ENCODE results near the gene COX6B2.

Gene COX6B2

DNA sequence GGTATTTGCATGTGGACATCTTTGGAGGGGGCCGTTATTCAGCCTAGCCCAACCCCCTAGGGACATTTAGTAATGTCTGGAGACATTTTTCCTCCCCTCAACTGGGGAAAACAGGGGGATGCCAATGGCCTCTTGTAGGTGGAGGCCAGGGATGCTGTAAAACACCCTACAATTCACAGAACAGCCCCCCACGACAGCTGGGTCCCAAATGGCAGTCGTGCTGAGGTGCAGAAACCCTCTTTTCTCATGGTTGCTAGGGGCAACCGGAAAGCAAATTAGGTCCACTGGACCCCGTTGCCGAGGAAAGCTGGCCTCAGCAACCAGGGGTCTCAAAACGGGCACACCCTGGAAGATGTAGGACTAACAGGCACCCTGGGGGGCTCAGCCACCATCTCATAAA is 44.0 kb downstream of the COX6B2 start:
- H3K27ac ChIP-seq (ENCODE audit: extremely low read depth, low read depth, low read length) = no peak overlapping the region
- H3K36me3 ChIP-seq (ENCODE audit: control insufficient read depth in 2 of 2, insufficient read depth in 1 of 2, low read length in 2 of 2) = peaks cover 17 to 46% of the 10 kb centered on the region in 2 experiments
- ChIA-PET POLR2A (interaction anchor here (0.5 kb wide), 1 partner anchor 17 kb away, joined by 3 read pairs; no protein-coding TSS in a partner anchor), CTCF (interaction anchor here (0.9 kb wide), 1 partner anchor 9 kb away, joined by 4 read pairs; no protein-coding TSS in a partner anchor)
- no peaks in the 10 kb centered on the region for H3K4me1 ChIP-seq (ENCODE audit: control insufficient read depth, insufficient read depth, low read length)
- H3K4me3 ChIP-seq (ENCODE audit: low read depth, low read length) = no peak overlapping the region
- no peaks in the 10 kb centered on the region for H3K9me3 ChIP-seq (ENCODE audit: control insufficient read depth, insufficient read depth, low read depth, low read length)
- TF ChIP-seq YY1 (tag by site-specific recombination; IDR thresholded peaks at IDR 0.05) = no peak
- TF ChIP-seq, protein P1, sequence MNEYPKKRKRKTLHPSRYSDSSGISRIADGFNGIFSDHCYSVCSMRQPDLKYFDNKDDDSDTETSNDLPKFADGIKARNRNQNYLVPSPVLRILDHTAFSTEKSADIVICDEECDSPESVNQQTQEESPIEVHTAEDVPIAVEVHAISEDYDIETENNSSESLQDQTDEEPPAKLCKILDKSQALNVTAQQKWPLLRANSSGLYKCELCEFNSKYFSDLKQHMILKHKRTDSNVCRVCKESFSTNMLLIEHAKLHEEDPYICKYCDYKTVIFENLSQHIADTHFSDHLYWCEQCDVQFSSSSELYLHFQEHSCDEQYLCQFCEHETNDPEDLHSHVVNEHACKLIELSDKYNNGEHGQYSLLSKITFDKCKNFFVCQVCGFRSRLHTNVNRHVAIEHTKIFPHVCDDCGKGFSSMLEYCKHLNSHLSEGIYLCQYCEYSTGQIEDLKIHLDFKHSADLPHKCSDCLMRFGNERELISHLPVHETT (tag by site-specific recombination; IDR thresholded peaks at IDR 0.05) = no peak
- no peak for TF ChIP-seq ZNF292 (tag by site-specific recombination; IDR thresholded peaks at IDR 0.05; ENCODE audit: borderline replicate concordance, low read depth)
- TF ChIP-seq, protein P2, sequence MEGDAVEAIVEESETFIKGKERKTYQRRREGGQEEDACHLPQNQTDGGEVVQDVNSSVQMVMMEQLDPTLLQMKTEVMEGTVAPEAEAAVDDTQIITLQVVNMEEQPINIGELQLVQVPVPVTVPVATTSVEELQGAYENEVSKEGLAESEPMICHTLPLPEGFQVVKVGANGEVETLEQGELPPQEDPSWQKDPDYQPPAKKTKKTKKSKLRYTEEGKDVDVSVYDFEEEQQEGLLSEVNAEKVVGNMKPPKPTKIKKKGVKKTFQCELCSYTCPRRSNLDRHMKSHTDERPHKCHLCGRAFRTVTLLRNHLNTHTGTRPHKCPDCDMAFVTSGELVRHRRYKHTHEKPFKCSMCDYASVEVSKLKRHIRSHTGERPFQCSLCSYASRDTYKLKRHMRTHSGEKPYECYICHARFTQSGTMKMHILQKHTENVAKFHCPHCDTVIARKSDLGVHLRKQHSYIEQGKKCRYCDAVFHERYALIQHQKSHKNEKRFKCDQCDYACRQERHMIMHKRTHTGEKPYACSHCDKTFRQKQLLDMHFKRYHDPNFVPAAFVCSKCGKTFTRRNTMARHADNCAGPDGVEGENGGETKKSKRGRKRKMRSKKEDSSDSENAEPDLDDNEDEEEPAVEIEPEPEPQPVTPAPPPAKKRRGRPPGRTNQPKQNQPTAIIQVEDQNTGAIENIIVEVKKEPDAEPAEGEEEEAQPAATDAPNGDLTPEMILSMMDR (tag by site-specific recombination; IDR thresholded peaks at IDR 0.05) = no peak
- no peak for TF ChIP-seq ZBTB20 (tag by site-specific recombination; IDR thresholded peaks at IDR 0.05)
- TF ChIP-seq, protein P3, sequence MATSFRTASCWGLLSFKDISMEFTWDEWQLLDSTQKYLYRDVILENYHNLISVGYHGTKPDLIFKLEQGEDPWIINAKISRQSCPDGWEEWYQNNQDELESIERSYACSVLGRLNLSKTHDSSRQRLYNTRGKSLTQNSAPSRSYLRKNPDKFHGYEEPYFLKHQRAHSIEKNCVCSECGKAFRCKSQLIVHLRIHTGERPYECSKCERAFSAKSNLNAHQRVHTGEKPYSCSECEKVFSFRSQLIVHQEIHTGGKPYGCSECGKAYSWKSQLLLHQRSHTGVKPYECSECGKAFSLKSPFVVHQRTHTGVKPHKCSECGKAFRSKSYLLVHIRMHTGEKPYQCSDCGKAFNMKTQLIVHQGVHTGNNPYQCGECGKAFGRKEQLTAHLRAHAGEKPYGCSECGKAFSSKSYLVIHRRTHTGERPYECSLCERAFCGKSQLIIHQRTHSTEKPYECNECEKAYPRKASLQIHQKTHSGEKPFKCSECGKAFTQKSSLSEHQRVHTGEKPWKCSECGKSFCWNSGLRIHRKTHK (tag by site-specific recombination; IDR thresholded peaks at IDR 0.05) = no peak
- no peak for TF ChIP-seq ZNF776 (tag by site-specific recombination; IDR thresholded peaks at IDR 0.05; ENCODE audit: borderline replicate concordance)
- TF ChIP-seq ZSCAN30 (tag by site-specific recombination; IDR thresholded peaks at IDR 0.05) = no peak
- TF ChIP-seq, protein P4, sequence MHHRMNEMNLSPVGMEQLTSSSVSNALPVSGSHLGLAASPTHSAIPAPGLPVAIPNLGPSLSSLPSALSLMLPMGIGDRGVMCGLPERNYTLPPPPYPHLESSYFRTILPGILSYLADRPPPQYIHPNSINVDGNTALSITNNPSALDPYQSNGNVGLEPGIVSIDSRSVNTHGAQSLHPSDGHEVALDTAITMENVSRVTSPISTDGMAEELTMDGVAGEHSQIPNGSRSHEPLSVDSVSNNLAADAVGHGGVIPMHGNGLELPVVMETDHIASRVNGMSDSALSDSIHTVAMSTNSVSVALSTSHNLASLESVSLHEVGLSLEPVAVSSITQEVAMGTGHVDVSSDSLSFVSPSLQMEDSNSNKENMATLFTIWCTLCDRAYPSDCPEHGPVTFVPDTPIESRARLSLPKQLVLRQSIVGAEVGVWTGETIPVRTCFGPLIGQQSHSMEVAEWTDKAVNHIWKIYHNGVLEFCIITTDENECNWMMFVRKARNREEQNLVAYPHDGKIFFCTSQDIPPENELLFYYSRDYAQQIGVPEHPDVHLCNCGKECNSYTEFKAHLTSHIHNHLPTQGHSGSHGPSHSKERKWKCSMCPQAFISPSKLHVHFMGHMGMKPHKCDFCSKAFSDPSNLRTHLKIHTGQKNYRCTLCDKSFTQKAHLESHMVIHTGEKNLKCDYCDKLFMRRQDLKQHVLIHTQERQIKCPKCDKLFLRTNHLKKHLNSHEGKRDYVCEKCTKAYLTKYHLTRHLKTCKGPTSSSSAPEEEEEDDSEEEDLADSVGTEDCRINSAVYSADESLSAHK (tag by site-specific recombination; IDR thresholded peaks at IDR 0.05) = no peak
- TF ChIP-seq, protein P5, sequence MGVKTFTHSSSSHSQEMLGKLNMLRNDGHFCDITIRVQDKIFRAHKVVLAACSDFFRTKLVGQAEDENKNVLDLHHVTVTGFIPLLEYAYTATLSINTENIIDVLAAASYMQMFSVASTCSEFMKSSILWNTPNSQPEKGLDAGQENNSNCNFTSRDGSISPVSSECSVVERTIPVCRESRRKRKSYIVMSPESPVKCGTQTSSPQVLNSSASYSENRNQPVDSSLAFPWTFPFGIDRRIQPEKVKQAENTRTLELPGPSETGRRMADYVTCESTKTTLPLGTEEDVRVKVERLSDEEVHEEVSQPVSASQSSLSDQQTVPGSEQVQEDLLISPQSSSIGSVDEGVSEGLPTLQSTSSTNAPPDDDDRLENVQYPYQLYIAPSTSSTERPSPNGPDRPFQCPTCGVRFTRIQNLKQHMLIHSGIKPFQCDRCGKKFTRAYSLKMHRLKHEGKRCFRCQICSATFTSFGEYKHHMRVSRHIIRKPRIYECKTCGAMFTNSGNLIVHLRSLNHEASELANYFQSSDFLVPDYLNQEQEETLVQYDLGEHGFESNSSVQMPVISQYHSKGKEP (tag by site-specific recombination; IDR thresholded peaks at IDR 0.05) = no peak
- no peak for TF ChIP-seq ZNF621 (tag by site-specific recombination; IDR thresholded peaks at IDR 0.05)
- TF ChIP-seq ZNF335 (tag by site-specific recombination; conservative IDR thresholded peaks at IDR 0.05) = no peak
- no peak for TF ChIP-seq ZNF114 (tag by site-specific recombination; IDR thresholded peaks at IDR 0.05)
- TF ChIP-seq, protein P6, sequence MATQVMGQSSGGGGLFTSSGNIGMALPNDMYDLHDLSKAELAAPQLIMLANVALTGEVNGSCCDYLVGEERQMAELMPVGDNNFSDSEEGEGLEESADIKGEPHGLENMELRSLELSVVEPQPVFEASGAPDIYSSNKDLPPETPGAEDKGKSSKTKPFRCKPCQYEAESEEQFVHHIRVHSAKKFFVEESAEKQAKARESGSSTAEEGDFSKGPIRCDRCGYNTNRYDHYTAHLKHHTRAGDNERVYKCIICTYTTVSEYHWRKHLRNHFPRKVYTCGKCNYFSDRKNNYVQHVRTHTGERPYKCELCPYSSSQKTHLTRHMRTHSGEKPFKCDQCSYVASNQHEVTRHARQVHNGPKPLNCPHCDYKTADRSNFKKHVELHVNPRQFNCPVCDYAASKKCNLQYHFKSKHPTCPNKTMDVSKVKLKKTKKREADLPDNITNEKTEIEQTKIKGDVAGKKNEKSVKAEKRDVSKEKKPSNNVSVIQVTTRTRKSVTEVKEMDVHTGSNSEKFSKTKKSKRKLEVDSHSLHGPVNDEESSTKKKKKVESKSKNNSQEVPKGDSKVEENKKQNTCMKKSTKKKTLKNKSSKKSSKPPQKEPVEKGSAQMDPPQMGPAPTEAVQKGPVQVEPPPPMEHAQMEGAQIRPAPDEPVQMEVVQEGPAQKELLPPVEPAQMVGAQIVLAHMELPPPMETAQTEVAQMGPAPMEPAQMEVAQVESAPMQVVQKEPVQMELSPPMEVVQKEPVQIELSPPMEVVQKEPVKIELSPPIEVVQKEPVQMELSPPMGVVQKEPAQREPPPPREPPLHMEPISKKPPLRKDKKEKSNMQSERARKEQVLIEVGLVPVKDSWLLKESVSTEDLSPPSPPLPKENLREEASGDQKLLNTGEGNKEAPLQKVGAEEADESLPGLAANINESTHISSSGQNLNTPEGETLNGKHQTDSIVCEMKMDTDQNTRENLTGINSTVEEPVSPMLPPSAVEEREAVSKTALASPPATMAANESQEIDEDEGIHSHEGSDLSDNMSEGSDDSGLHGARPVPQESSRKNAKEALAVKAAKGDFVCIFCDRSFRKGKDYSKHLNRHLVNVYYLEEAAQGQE (tag by site-specific recombination; IDR thresholded peaks at IDR 0.05) = no peak
- TF ChIP-seq SP7 (tag by site-specific recombination; IDR thresholded peaks at IDR 0.05) = no peak
- no peak for TF ChIP-seq OSR2 (tag by site-specific recombination; IDR thresholded peaks at IDR 0.05)
- TF ChIP-seq ZFP3 (tag by site-specific recombination; IDR thresholded peaks at IDR 0.05; ENCODE audit: low read depth) = no peak

Measured in HEK293 (cell line).